Right renal cortex interstitium (tissue), 3 donors: Measurements from ENCODE around the gene TAF4. TPM values are rescaled to one million over a fixed set of nuclear protein-coding genes. Genes with fewer than 3 reads are reported as not detected.
A peak's percentile ranks its signal among the peaks of the same experiment; 100 is the strongest.
"Not testable (repeated sequence)": the region's sequence is repeated elsewhere in the genome, so short reads cannot be mapped to it uniquely, and the experiment has no call there.

ENCODE experiments used
- DNase-seq, 3 donors: peaks; one replicate each; pipeline ENCODE4 v3.0.0-alpha.2; 2013; ENCODE audit warnings: low read depth in 3 of 3, low spot score in 2 of 3
- polyA plus RNA-seq, 3 donors: library from polyadenylated mRNA; unstranded; fragments of 120-200 nt; gene quantifications; one replicate each; pipeline ENCODE4 v1.2.1, GENCODE V29; 2013; ENCODE audit not compliant: insufficient read length in 3 of 3

Gene TAF4
- polyA plus RNA-seq, 3 donors: 14.1 to 16.1 (median 14.8) TPM

DNA sequence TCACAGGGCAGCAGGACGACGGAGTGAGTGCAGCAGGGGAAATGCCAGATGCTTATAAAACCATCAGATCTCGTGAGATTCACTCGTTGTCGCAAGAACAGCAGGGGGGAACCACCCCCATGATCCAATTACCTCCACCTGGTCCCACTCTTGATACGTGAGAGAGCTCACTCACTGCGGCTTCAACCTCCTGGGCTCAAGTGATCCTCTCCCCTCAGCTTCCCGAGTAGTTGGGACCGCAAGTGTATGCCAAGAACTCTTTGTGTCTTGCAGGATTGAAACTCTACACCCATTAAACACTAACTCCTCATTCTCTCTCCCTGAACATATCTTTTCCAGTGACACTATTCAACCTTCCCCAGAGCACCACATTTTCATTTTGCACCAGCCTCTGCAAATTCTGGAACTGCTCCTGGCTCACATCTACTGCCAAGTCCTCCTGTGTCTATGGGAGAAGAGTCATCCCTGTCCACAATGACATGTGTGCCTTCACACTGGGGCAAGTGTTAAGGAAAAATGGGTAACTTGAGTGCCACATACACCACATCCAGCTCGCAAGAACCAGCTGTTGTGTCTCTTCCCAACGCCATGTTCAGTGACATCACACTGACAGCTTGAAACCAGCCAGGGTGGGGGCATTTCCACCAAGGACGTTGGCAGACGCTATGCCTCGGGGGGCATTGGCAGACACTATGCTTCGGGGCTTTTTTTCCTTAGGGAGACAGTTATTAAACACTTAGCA lies 14.7 kb upstream of the TAF4 start:
- DNase-seq: no peak

DNA sequence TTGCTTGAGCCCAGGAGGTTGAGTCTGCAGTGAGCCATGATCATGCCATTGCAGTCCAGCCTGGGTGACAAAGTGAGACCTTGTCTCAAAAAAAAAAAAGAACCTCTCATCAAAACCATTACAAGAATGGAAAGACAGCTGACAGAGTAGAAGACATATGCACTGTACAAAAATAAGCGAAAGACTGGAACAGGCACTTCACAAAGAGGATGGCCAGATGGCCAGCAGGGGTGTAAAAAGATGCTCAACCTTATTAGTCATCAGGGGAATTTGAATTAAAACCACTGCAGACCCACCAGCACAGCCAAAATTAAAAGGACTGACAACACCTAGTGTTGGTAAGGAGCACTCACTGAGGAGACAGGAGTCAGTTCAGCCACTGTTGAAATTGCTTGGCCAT lies 13.5 kb upstream of the TAF4 start:
- DNase-seq: no peak

DNA sequence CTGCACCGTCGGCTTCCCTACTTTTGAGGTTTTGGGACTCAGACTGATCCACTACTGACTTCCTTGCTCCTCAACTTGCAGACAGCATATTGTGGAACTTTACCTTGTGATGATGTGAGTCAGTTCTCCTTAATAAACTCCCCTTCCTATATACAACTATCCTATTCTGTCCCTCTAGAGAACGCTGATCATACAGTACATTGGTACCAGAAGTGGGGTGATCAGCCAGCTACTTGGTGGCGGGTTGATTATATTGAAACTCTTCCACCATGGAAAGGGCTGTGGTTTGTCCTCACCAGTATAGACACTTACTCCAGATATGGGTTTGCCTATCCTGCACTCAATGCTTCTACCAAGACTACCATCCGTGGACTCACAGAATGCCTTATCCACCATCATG lies 7.6 kb upstream of the TAF4 start:
- no peak for DNase-seq

DNA sequence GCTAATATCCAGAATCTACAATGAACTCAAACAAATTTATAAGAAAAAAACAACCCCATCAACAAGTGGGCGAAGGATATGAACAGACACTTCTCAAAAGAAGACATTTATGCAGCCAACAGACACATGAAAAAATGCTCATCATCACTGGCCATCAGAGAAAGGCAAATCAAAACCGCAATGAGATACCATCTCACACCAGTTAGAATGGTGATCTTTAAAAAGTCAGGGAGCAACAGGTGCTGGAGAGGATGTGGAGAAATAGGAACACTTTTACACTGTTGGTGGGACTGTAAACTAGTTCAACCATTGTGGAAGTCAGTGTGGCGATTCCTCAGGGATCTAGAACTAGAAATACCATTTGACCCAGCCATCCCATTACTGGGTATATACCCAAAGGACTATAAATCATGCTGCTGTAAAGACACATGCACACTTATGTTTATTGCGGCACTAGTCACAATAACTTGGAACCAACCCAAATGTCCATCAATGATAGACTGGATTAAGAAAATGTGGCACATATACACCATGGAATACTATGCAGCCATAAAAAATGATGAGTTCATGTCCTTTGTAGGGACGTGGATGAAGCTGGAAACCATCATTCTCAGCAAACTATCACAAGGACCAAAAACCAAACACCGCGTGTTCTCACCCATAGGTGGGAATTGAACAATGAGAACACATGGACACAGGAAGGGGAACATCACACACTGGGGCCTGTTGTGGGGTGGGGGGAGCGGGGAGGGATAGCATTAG lies 6.2 kb upstream of the TAF4 start:
- not testable (repeated sequence) for DNase-seq

DNA sequence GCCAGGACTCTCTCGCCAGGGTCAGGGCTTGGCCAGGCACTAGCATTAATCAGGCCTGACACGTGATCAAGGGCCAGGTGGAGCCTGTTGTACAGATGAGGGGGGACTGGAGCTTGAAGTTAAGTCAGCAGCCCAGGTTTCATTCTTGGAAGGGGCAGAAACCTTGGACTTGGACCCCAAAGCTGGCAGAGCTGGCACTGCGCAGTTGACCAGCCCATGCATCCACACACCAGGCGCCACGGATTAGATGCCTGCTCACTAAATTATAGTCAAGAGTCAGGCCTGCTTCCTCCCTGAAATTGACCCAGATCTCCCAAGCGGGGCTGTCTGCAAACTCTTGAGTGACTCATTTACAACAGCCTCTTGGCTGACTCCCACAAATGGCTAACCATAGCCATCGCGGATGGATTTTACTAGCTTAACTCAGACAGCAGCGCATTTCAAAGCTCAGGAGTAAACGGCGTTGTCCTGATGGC lies 4.1 kb upstream of the TAF4 start:
- no peak for DNase-seq

DNA sequence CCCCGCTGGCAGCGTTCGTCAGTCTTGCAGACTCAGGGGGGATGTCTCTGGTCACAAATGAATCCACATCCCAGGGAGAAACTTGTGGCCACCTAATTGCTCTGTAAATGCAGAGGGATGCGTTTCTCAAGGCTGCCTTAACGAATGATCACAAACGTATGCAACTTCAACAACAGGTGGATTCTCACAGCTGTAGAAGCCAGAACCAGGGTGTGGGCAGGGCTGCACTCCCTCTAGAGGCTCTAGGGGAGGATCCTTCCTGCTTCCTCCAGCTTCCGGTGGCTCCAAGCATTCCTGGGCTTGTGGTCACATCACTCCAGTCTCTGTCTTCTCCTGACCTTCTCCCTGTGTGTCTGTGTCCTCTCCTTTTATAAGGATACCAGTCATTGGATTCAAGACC lies 3.3 kb upstream of the TAF4 start:
- no peak for DNase-seq

DNA sequence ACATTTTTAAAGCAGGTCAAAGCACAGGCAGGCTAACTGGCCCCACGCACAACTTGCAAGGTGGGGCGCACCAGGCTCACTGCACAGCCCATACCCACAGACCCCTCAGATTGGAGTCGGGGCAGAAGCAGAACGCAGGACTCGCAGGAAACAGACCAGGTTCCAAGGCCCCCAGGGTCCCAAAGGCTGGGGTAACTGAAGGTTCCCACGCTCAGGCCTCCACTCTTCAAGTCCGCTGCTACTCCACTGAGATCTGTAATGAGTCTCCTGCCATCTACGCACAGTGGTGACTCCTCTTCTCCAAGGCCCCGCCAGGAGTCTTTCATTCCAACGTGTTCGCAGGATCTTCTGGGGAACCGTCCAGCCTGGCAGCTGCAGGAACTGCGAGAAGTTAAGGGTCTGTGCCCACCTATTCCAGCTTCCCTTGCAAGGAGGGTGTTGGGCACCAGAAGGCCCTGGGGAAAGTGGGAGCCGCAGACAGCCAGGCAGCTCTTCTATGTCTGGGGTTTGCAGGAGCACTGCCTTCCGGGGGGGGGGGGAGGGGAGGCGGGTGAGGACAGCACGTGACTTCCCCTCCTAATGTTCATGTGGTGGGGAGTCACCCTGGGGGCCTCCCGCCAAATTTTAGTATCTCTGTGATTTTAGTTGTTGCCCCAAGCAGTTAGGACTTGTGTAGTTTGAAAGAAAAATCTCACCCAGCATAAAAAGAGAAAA lies 2.0 kb upstream of the TAF4 start:
- no peak for DNase-seq

DNA sequence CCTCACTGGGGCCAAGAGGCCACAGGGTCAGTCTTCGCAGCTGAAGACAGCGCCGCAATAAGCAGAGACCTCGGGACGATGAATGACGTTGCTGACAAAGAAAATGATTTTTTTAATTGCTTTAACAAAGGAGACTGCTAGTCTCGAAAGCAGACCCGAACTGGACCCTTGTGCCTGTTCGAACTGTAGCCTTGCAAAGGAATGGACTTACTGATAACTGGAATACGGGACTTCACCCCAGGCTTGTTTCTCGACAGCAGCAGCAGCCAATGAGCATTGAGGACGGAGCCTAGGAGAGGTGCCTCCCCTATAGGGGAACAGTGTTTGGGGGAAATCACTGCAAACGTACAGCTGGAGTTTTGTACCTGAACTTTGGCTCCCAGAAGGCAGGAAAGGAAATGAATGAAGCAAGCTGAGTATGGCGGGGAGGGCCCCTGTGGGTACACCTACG lies 1.3 kb upstream of the TAF4 start:
- peak in 1 of 3 donors; percentile 39 for DNase-seq

DNA sequence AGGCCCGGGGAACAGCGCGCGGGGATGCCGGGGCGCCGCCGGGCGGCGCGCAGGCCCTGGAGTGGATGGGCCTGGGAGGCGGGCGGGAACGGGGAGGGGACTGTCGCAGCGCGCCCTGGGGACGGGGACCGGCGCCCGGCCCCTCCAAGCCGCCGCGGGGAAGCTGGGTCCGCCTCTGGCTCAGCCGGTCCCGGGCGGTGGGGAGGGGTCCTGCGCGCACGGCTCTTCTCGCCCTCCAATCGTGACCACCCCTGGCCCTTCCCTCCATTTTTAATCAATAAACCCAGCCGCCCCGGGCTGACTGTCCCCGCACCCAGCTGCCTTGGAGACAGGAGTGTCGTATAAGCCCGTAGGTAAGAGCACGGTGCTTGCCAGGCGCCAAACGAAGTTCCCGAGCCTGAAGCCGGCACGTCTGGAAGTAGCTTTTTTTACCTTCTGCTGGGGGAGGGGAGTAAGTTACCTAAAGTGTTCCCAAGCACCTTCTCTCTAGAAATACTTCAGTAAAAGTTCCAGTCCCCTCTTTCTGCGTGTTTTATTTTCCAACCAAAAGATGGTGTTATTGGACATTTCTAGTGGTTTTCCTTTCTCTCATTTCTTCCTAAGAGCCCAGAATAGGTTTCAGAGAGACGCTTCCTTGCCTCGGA lies 780 bp upstream of the TAF4 start:
- DNase-seq: peak; percentile 43 to 60 (median 48)

DNA sequence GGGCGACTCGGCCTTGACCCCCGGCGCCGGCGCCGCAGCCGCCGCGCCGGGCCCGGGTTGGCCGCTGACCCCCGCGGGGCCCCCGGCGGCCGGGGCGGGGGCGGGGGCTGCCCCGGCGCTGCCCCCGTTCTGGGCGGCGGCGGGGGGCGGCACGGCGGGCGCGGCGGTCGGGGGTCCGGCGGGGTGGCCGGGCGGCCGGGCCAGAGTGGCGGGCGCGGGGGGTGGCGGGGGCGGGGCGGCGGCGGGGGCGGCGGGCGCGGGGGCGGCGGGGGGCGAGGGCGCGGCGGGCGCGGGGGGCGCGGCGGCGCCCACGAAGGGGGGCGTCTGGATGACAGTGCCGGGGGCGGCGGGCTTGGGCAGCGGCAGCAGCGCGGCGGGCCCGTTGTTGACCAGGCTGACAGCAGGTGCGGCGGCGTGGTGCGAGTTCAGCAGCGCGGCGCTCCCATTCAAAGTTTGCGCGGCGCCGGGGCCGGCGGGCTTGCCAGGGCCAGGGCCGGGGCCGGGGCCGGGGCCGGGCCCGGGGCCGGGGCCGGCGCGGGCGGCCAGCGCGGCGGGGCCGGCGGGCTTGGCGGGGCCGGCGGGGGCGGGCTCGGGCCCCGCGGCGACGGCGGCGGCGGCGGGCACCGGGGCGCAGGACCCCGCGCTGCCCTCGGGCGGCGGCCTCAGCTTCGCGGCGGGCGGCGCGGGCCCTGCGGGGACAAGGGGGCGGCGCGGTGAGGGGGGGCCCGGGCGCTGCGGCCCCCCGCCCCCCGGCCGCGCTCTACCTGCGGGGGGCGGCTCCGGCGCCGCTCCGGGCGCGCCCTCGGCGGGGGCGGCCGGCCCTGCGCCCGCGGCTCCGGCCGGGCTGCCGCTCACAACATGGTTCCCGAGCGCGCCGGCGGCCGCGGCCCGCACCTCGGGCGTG lies 659 bp downstream of the TAF4 start:
- no peak for DNase-seq

DNA sequence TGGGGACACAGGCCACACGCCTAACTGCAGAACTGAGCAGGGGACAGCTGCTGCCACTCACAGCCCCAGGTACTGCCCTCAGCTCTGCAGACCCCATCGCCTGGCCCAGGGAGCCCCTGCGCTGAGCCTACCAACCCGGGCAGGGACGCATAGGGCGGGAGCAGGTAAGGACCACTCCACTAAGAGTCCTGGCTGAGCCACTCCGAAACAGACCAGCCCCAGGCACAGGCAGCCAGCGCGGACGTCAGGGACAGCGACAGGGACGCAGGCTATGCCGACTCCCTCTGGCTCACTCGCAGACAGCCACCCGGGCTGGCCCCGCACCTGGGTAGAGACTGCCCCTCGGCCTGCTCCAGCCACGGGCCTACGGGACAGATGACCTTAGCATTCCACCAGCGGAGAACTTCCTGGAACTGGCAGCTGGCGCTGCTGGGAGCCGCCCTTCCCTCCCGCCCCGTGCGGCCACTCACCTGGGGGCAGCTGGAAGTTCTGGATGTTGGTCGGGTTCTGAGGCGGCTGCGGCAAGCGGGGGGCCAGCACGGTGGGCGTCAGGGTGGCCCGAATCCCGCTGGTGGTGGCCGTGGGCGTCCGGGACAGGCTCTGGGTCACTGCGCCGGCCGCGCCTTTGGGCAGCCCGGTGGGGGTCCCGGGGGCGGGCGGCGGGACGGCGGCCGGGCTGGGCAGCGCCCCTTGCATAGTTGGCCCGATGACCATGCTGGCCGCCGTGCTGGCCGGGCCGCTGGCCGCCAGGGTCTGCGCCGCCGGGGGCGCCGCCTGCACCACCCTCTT lies 1.5 kb downstream of the TAF4 start:
- no peak for DNase-seq

DNA sequence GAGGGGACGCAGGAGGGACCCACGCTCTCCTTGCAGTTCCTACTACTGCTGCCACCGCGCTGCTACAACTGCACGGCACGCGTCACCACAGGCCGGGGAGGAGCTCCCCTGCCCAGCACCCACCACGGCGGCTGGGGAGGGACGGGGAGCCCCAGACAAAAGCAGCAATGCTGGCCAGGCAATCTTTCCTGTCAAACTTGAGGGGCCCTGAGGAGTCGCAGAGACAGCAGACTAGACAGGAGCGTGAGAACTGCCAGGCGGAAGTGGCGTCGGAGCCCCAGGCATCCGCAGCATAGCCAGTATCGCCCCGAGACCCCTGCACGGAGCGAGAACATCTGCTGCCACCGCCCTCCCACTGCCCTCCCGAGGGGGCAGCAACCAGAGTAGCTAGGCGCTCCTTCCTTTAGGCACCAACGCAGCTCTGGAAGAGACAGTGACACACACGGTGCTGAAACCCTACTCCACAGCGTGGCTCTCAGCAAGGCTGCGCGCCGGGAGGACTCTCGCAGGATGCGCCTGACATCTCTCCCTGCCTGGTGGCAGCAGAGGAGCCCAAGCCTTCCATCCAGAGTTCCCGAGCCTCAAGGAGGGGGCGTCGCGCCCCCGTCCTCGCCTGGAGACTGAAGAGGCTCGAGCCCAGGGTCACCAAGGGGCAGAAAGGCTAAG lies 2.2 kb downstream of the TAF4 start:
- no peak for DNase-seq

DNA sequence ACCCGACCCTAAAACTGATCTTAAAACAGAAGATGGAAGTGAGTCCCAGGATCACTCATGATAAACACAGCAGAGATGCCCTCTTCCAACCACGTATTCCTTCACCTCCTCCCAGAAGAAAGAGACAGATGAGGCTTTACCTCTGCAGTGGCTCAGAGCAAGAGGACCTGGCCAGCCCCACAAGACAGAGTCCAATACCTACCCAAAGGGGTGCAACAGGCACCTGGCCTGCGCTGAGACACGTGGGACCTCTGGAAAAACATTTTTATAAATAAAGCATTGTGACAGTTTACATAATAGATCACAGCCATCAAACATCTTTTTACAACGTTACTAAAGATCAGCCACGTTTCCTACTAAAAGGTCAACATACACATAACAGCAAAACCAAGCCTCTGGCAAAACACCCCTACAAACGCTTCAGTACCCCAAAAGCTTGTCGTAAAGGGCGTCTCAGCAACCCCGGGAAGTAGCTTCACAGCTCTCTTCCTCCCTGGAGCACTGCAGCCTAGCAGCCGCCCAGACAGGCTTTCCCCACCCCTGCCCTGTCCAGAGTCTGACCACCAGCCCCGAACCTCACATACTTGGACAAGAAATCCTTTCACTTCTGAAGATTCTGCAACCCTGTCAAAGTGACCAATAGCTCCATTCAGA lies 2.9 kb downstream of the TAF4 start:
- no peak for DNase-seq

DNA sequence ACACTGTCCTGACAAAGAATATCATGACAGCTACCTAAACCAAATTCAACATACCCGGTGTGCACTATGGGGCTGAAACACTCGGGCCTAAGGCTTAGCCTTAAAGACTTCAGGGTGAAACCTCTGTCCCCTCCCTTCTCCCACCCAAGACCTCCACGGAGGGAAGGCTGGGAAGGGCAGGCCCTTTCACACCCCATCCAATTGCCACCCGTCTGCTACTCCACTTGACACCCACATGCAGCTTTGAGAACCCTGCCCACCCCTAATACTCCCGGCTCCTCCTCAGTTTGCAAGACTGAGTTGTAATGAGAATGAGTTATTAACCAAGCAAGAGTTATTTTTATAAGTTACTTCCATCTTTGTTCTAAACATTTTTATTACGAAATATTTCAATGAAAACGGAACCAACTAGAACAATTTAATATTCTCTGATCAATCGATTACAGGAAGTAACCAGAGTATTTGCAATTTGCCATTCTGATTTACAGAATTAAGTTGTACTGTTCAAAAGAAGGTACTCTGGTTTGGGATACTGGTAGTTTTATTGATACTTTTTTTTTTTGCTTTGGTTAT lies 3.7 kb downstream of the TAF4 start:
- DNase-seq: no peak

DNA sequence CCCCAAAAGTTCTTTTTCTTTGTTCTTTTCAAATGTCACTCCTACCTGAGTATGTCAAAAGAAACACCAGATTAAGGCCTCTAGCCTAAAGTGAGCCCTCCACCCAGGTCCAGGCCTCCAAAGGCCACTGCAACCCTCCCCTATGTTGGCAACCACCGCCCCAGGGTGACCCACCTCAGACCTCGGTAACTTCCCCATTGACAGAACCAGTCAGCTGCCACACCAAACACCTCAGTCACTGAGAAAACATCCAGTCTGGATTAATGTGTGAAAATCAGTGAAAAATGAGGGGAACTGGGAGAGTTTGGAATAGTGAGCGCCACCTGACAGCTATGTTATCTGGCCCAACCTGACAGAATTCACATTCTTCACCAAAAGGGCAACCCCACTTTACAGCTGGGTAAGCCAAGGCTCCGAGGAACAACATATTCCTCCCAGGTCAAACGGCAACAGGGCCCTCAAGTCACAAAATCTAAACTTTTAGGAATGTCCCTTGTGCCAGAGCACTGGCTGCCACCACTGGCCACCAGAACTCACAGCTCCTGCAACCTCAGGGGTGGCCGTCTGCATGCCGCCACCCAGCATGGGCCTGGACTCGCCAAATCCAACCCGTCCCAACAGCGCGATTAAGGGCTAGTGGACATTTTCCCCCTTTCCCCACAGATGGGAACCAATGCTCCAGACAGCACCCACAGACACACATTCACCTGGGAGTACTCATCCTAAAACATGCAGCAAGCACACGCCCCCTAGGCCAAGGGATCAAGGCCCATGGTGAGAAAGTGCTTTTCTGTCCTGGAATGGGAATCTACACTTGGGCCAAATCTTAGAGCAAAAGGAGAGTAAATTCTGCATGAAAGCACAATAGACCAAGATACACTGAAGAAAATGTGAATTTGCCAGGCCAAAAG lies 4.8 kb downstream of the TAF4 start:
- DNase-seq: no peak

DNA sequence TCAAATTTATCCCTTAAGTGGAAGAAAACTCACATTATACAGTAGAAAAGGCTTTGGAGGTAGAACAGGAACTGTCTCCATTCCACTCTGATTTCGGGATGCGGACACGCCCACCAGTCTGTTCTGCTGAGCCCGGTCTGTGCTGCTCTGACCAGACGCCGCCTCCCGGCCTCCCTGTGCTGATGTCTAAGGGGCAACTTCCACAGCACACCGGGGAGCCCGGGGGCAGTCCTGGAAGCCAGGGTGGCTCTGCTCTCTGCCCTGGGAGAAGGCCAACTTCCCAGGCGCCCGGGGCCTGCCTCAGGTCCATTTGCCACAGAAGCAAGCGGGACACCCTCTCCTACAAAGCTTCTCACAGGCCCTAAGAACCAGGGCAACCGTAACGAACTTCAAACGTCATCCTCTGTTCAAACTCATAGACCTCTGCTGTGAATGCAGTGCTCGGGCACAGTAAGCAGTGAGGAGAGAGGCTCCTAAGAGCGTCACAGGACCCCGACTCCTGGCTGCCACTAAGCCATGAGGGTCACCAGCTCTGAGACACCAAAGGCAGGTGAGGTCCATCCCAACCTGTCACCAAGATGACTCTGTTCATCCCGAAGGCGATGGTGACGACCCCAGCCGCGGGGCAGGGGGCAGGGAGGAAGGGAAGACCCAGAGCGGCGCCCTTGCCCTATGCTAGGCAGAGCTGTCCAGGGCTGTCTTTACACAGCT lies 5.6 kb downstream of the TAF4 start:
- DNase-seq: no peak
